Subcutaneous adipose tissue (tissue), 4 donors: Measurements from ENCODE around the gene MSL2. TPM values are rescaled to one million over a fixed set of nuclear protein-coding genes. Genes with fewer than 3 reads are reported as not detected.

Source experiments
- total RNA-seq, 4 donors: library from RNA; depleted of rRNA; stranded (reverse); fragments of >200 nt; gene quantifications; one replicate each; pipeline ENCODE4 v1.1.0, GENCODE V29; 2016
- TF ChIP-seq, protein P1 (sequence below): fragments of 450-650 bp; IDR thresholded peaks from one replicate; pipeline ENCODE4 v1.5.1; 2016; ENCODE audit warnings: low read depth, mild to moderate bottlenecking, control low read depth, antibody characterized with exemption, moderate library complexity

MSL2 gene
- total RNA-seq, 4 donors from 2014 or later = 18.9 to 27.6 (median 24.6) TPM

DNA sequence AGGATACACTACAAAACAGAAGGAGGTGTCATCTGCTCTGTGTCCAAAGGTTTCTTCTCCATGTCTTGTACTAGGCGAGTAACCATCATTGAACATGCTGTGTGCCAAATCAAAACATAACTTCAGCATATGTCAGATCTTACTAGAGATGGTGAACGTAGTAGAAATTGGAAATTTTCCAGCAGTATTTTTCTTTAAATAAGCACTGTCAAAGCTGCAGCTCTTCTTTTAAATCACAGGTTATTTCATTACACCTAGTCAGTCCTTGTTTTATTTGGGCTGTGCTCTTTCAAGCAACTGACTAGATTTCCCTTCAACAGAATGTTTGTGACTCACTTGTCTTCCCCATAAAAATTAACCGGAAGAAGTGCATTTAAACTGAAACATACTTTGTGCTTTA, 46.5 kb downstream of the MSL2 start:
- TF ChIP-seq, protein P1, sequence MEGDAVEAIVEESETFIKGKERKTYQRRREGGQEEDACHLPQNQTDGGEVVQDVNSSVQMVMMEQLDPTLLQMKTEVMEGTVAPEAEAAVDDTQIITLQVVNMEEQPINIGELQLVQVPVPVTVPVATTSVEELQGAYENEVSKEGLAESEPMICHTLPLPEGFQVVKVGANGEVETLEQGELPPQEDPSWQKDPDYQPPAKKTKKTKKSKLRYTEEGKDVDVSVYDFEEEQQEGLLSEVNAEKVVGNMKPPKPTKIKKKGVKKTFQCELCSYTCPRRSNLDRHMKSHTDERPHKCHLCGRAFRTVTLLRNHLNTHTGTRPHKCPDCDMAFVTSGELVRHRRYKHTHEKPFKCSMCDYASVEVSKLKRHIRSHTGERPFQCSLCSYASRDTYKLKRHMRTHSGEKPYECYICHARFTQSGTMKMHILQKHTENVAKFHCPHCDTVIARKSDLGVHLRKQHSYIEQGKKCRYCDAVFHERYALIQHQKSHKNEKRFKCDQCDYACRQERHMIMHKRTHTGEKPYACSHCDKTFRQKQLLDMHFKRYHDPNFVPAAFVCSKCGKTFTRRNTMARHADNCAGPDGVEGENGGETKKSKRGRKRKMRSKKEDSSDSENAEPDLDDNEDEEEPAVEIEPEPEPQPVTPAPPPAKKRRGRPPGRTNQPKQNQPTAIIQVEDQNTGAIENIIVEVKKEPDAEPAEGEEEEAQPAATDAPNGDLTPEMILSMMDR = no peak

DNA sequence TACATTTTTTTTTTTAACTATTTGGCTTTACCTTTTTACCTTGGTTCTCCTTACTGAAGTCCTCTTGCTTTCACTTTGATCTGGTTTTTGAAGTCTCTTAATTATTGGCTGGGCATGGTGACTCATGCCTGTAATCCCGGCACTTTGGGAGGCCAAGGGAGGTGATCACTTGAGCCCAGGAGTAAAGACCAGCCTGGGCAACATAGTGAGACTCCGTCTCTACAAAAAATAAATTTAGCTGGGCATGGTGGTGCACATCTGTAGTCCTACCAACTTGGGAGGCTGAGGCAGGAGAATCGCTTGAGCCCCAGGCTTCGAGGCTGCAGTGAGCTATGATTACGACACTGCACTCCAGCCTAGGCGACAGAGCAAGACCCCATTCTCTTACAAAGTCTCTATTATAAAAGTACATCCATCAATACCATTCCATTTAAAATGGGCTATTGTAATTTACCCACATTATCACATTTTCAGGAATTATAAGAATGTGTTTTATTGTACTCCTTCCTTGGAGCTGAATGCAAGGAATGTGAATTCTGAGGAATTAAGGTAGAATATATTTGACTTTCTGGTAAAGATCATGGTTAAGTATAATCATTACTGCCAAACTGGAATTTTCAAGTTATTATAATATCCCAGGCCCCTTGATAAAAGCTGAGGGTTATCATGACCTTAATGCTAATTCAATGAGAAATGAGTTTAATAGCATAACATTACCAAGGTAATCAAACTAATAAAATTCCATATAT, 49.0 kb downstream of the MSL2 start:
- TF ChIP-seq, protein P1 = no peak

DNA sequence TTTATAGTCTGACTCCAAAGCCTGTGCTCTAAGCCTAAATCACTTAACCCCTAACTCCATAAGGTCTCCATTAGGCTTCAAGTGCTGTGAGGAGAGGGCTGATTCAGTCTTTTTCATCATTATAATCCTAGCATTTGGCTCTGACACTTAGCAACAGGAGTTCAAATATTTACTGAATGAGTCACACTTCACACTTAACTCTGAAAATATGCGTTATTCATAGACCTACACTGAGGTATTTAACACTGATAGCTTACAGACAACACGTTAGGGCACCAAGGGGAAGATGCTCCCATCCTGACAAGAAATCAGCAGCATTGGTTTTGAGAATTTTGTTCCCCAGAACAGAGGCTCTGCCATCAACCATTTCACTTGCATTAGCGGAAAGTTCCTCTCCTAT, 53.5 kb downstream of the MSL2 start:
- TF ChIP-seq, protein P1 = no peak

DNA sequence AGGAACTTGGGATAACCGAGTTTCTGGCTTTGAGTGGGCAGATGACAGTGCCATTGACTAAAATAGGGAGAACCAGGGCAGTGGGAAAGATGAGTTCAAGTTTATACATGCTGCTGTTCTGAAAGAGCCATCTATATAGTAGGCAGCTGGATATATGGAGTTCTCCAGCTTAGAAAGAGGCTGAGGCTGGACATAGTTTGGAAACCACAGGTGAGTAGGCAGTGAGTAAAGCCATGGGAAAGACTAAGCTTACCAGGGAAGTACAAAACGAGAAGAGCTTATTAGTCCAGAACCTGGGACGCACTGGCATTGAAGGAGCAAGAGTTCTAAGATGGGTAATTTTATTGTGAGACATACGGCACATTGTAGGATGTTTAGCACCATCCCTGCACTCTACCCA, 54.2 kb downstream of the MSL2 start:
- TF ChIP-seq, protein P1 = no peak

DNA sequence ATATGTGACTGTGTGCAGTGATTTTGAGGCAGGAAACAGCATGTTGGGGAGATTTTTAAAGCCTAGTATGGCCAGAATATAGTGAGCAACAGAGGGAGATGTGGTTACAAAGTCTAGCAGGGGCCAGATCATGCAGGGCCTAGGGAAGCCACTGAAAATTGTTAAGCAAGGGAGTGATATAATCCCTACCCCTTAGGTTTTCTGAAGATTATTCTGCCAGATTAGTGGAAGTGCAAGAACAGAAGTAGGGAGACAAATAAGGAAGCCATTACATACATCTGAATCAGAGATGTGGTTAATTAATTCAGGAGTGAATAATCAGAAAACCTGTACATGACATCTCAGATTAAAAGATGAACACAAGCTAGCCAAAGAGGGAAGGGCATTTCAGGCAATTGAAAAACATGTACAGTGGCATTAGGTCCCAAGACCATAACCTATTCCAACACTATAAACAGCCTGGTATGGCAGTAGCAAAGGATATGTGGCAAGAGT, 54.8 kb downstream of the MSL2 start:
- TF ChIP-seq, protein P1 = no peak

DNA sequence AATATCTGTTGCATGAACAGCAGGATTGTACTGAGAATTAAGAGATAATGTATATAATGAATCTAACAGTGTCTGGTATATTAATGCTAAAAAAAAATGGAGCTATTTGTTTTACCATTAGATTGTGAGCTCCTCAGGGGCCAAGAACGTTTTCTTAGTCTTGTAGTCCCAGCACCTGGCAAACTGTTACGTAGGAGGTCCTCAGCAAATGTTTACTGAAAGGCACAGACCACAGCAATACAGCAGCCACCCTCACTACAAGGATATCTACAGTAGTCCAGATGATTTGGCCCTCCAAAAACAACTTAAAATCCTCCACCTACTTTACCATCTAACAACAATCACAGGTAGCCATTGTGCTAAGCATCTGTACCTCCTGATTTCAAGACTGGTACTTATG, 59.7 kb downstream of the MSL2 start:
- TF ChIP-seq, protein P1 = no peak

DNA sequence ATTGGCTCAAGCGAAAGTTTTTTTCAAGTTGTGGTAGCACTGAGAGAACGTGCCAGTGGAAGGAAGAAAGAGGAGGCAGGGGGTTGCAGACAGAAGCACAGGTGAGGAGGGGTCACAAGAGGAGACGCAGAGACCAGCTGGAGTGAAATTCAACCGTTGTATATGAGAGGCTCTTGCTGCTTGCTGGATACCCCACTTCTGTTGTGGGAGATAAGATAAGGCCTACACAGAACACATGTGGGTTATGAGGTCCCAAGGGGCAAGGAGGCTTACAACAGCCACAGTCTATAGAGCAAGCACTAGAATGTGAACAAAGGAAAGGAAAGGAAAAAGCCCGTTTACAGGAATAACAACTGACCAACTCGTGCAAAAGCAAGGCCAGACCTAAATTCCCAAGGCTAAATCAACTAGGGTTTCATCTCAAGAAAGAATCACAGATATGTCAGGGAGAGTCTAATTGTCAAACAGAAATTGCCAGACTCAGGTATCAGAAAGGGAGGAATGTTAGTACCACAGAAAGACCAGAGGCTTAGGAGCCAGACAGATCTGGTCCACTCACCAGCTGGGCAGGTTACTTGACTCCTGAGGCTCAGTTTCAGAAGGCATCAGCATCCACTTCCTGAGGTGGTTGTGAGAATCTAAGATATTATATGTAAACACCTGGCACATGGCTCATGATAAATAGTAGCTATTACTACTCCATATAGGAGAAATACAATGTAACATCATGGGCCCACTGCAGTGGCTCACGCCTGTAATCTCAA, 60.9 kb downstream of the MSL2 start:
- TF ChIP-seq, protein P1 = no peak
